Measurements from ENCODE around the gene SGCD. TPM values are rescaled to one million over a fixed set of nuclear protein-coding genes. Genes with fewer than 3 reads are reported as not detected.
"Not testable (repeated sequence)": the region's sequence is repeated elsewhere in the genome, so short reads cannot be mapped to it uniquely, and the experiment has no call there.

Gene SGCD
- total and polyA plus RNA-seq, 11 donors = 17.4 to 150 (median 76.9) TPM

- DNase-seq = peak; percentile 40 to 89 (median 62)
- Histone ChIP-seq H3K4me1 (peaks cover 0 to 31% (median 9%) of the 10 kb centered on the region in 12 donors), H3K36me3 (no peaks in the 10 kb centered on the region), H3K27ac (peak overlapping the region; percentile 52 to 88 (median 78)), H3K4me3 (no peak overlapping the region), H3K27me3 (no peaks in the 10 kb centered on the region), H3K9me3 (peaks cover 0 to 6% (median 0%) of the 10 kb centered on the region in 12 donors)
- intact Hi-C loops (cut with DNase I) = loop anchor here in 3 of 10 donors (2.0 to 10.0 kb wide), 5 partner anchors 92 to 268 kb away; partner anchors contain the start of gene SGCD (in 2 of the 3)
- peak in 6 of 12 donors; percentile 6 to 29 (median 16) for TF ChIP-seq CTCF (IDR thresholded peaks at IDR 0.05)
- TF ChIP-seq POLR2A (IDR thresholded peaks at IDR 0.05) = no peak
- ATAC-seq = peak; percentile 93 to 97 (median 94)
- WGBS, 4 donors = 41 to 53% (median 44%) methylated on average over 4 of the region's 4 CpGs
These were observed 268.3 kb downstream of the SGCD start for GRCh38 chr5:156595132-156595787.

GRCh38 chr5:156597276-156597675 is 270.3 kb downstream of the SGCD start:
- DNase-seq (no peak), ATAC-seq (no peak)
- H3K27me3 ChIP-seq = no peaks in the 10 kb centered on the region
- no peak overlapping the region for H3K4me3 ChIP-seq
- H3K4me1 ChIP-seq = peaks cover 0 to 31% (median 9%) of the 10 kb centered on the region in 12 donors
- H3K9me3 ChIP-seq = peaks cover 0 to 21% (median 10%) of the 10 kb centered on the region in 12 donors
- H3K36me3 ChIP-seq = peaks cover 0 to 4% (median 0%) of the 10 kb centered on the region in 9 donors
- intact Hi-C loops (cut with DNase I) = loop anchor here in 3 of 10 donors (5.0 to 10.0 kb wide), 4 partner anchors 90 to 270 kb away; partner anchors contain the start of gene SGCD (in 1 of the 3)
- no peak for TF ChIP-seq CTCF (IDR thresholded peaks at IDR 0.05)
- TF ChIP-seq POLR2A (IDR thresholded peaks at IDR 0.05) = no peak
- 68 to 87% (median 83%) methylated on average over 3 of the region's 3 CpGs for WGBS, 4 donors
- H3K27ac ChIP-seq = peak overlapping the region in 7 of 12 donors; percentile 1 to 88 (median 76)

- TF ChIP-seq CTCF (IDR thresholded peaks at IDR 0.05) = no peak
- no peak for TF ChIP-seq POLR2A (IDR thresholded peaks at IDR 0.05)
- H3K4me1 ChIP-seq = peaks cover 0 to 31% (median 9%) of the 10 kb centered on the region in 12 donors
- DNase-seq = no peak
- ATAC-seq = no peak
- H3K27me3 ChIP-seq = no peaks in the 10 kb centered on the region
- no peak overlapping the region for H3K4me3 ChIP-seq
- peaks cover 0 to 4% (median 0%) of the 10 kb centered on the region in 9 donors for H3K36me3 ChIP-seq
- peaks cover 0 to 38% (median 16%) of the 10 kb centered on the region in 12 donors for H3K9me3 ChIP-seq
- intact Hi-C loops (cut with DNase I) = loop anchor here in 3 of 10 donors (5.0 to 10.0 kb wide), 4 partner anchors 88 to 272 kb away; partner anchors contain the start of gene SGCD (in 1 of the 3)
- H3K27ac ChIP-seq = peak overlapping the region in 2 of 12 donors; percentile 19 to 23
- whole genome bisulfite sequencing, 4 donors = 25 to 39% (median 35%) methylated on average over 2 of the region's 2 CpGs
These were observed 272.0 kb downstream of the SGCD start for GRCh38 chr5:156598964-156599363.

GRCh38 chr5:156610582-156610981 is 283.6 kb downstream of the SGCD start:
- H3K27ac ChIP-seq; ATAC-seq; DNase-seq; H3K4me3 ChIP-seq; H3K27me3 ChIP-seq; H3K4me1 ChIP-seq; intact Hi-C loops (cut with DNase I): not testable (repeated sequence)
- WGBS, 4 donors = 89 to 97% (median 90%) methylated on average over 9 to 11 of the region's 11 CpGs
- H3K9me3 ChIP-seq = peaks cover 0 to 36% (median 18%) of the 10 kb centered on the region in 12 donors
- H3K36me3 ChIP-seq = peaks cover 0 to 11% (median 0%) of the 10 kb centered on the region in 9 donors

Measured in heart left ventricle (tissue), 16 donors.